Spinal cord (tissue), 10 donors: Measurements from ENCODE around the gene NPHP1. TPM values are rescaled to one million over a fixed set of nuclear protein-coding genes. Genes with fewer than 3 reads are reported as not detected.
"Not testable (repeated sequence)": the region's sequence is repeated elsewhere in the genome, so short reads cannot be mapped to it uniquely, and the experiment has no call there.

Source experiments
- DNase-seq, 6 donors: peaks; one replicate each; pipeline versions ENCODE4 v3.0.0 to v3.0.0-alpha.2; 2013 to 2015; ENCODE audit warnings: low spot score in 6 of 6, low read depth in 4 of 6
- H3K27ac ChIP-seq: one replicate; pipeline ENCODE4 v1.5.1; 2013; ENCODE audit warnings: low read depth, low read length, control low read depth
- H3K27me3 ChIP-seq: one replicate; pipeline ENCODE4 v1.6.1; 2013; ENCODE audit warnings: low read length; ENCODE audit not compliant: control insufficient read depth, insufficient read depth
- H3K36me3 ChIP-seq: one replicate; pipeline ENCODE4 v1.6.1; 2013; ENCODE audit warnings: low read length; ENCODE audit not compliant: control insufficient read depth, insufficient read depth
- H3K4me1 ChIP-seq: one replicate; pipeline ENCODE4 v1.6.1; 2013; ENCODE audit warnings: low read length; ENCODE audit not compliant: control insufficient read depth, insufficient read depth
- H3K4me3 ChIP-seq: one replicate; pipeline ENCODE4 v1.5.1; 2013; ENCODE audit warnings: low read depth, low read length, control low read depth
- H3K9me3 ChIP-seq: one replicate; pipeline ENCODE4 v1.6.1; 2013; ENCODE audit warnings: low read length; ENCODE audit not compliant: control insufficient read depth, insufficient read depth
- WGBS: methylation state at CpG from one replicate; pipeline ENCODE4 v1.1.5; 2013; ENCODE audit warnings: missing lambda C conversion rate; ENCODE audit not compliant: insufficient coverage; 5-methylcytosine and 5-hydroxymethylcytosine counted together
- polyA plus RNA-seq, 2 donors: library from polyadenylated mRNA; unstranded; fragments of 120-200 nt; gene quantifications; one replicate each; pipeline ENCODE4 v1.2.1, GENCODE V29; 2013; ENCODE audit not compliant: insufficient read length in 2 of 2
- total RNA-seq, 2 donors: library from RNA; depleted of rRNA in 1 of 2; stranded (reverse); fragments of 120-200 nt in 1 of 2; fragments of >200 nt in 1 of 2; gene quantifications; one replicate each; pipeline versions ENCODE4 v1.2.3 to v1.2.4, GENCODE V29; 2013 to 2014
- donor health status: healthy.

The NPHP1 gene
- total and polyA plus RNA-seq, 4 donors = 6.8 to 16.8 (median 10.8) TPM

GRCh38 chr2:110100480-110100879 lies 104.3 kb downstream of the NPHP1 start:
- H3K4me1 ChIP-seq = peaks cover 19% of the 10 kb centered on the region
- 78% methylated on average over 3 of the region's 8 CpGs for WGBS
- H3K27me3 ChIP-seq = no peaks in the 10 kb centered on the region
- no peak overlapping the region for H3K27ac ChIP-seq
- H3K9me3 ChIP-seq = no peaks in the 10 kb centered on the region
- no peak for DNase-seq
- H3K36me3 ChIP-seq = no peaks in the 10 kb centered on the region
- no peak overlapping the region for H3K4me3 ChIP-seq

DNA sequence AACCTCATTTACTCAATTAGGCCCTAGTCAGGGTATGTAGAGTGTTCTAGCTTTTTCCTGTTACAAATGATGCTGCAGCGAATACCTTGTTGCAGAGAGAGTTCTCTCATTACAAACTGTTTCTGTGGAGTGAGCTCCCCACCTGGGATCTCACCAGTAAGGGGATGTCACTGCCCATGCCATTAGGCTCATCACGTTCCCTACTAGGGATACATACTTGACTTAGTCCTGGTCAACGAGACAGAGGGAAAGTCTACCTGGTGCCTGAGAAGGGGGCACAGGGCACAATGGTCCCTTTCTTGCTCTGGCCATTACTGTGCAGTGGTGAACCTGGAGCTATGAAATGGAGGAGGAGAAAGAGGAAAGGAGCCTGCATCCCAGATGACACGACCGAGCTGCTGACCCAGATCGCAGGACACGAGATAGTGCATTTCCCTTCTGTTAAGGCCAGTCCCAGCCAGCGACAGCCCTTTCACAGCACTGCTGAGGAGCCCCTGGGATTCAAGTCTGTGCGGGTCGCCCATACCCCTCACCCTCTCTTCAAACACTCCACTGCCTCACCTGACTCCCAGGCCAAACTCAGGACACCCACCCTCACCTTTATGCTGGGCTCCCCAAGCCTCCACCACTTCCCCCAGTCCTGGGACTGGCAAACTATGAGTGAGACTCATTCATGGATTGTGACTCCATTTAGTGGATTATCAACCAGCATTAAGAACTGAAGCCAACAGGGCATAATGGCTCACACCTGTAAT lies 105.2 kb downstream of the NPHP1 start:
- H3K4me1 ChIP-seq = peaks cover 19% of the 10 kb centered on the region
- no peaks in the 10 kb centered on the region for H3K36me3 ChIP-seq
- no peak overlapping the region for H3K27ac ChIP-seq
- no peaks in the 10 kb centered on the region for H3K27me3 ChIP-seq
- H3K9me3 ChIP-seq = no peaks in the 10 kb centered on the region
- 91% methylated on average over 5 of the region's 10 CpGs for WGBS
- H3K4me3 ChIP-seq = no peak overlapping the region
- no peak for DNase-seq

DNA sequence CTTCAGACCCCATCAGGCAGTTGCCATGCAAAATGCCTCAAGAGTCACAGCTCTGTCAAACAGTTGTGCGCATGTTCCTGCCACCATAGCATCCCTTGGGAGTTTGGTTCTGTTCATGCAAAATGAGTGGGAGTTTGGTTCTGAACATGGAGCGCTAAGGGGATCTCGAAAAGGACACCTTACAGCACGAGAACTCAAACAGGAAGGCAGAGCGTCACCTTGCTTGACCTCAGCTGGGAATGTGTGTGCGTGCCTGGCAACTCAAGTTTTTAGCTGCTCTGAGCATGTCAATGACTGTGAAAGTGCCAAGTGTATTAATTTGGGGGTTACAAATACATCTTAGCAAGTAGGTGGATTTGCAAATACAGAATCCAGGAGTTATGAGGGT lies 105.8 kb downstream of the NPHP1 start:
- H3K9me3 ChIP-seq = no peaks in the 10 kb centered on the region
- H3K36me3 ChIP-seq = no peaks in the 10 kb centered on the region
- H3K4me3 ChIP-seq = no peak overlapping the region
- H3K27ac ChIP-seq = no peak overlapping the region
- DNase-seq = peak in 1 of 6 donors; percentile 31
- H3K4me1 ChIP-seq = peaks cover 19% of the 10 kb centered on the region
- 95% methylated on average over 6 of the region's 6 CpGs for WGBS
- H3K27me3 ChIP-seq = no peaks in the 10 kb centered on the region

- no peak for DNase-seq
- Histone ChIP-seq H3K9me3 (no peaks in the 10 kb centered on the region), H3K27ac (no peak overlapping the region), H3K27me3 (no peaks in the 10 kb centered on the region), H3K36me3 (no peaks in the 10 kb centered on the region), H3K4me3 (no peak overlapping the region), H3K4me1 (peaks cover 19% of the 10 kb centered on the region)
- WGBS = 72% methylated on average over 8 of the region's 14 CpGs
Observed at GRCh38 chr2:110097506-110098220, 107.2 kb downstream of the NPHP1 start.

DNA sequence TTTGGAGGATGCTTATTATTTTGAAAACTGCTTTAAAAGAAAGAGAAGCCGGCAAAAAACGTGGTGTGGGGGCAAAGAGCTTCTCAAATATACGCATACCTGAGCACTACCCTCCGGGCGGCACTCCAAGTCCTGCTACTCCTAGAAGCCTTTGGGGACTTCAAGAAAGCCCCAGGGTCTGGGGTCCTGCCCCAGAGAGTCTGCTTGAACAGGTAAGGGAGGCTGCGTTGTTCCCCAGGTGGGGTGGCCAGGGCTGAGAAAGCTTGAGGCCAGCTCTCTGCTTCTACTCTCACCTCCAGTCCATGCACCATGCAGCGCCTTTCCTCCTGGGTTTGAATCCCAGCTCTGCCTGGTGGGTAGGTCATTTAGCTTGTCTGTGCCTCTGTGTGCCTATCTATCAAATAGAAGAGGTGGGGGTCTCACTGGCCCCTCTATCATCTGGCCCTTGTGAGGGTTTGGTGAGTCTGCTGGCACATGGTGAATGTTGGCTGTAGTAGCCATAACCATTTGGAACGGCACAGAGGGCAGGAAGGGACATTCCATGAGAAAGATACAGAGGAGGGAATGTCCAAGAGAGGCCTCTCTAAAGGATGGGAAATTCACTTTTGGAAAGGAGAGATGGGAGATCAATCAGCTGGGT lies 108.7 kb downstream of the NPHP1 start:
- H3K4me1 ChIP-seq = peaks cover 8% of the 10 kb centered on the region

DNA sequence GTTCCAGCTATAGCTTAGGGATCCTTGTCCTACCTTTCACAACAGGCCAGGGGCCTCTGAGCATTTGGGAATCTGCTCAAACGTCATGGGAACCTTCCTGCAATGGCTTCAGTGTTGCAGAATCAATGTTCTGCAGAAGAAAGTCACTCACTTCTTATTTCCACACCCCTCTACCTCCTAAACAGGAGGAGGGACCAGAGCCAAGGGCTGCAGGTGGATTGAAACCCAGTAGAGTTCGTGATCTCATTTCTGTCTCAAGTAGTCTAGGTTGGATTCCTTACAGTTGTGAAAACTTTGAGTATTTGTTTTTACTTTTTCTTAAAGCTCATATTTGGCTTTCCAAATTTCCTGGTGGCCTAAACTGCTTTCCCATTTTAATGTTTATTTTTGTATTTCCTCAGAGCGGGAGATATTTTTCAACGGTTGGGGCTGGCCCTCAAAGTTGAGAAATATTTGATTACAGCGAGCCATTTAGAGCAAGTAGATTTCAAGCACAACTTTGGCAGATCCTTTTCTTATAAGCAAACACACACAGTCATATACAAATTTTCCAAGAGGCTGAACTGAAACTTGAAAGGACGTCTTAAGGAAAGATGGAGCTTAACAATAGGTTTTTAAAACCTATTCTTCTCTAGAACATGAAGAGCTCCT lies 109.8 kb downstream of the NPHP1 start:
- H3K9me3 ChIP-seq, H3K4me3 ChIP-seq, DNase-seq, H3K4me1 ChIP-seq, H3K36me3 ChIP-seq, H3K27ac ChIP-seq, H3K27me3 ChIP-seq: not testable (repeated sequence)
- WGBS = no CpG with 5 or more reads among the region's 6 CpGs

More for the DNA sequence above, 108.7 kb downstream of the NPHP1 start:
- Histone ChIP-seq H3K27ac (no peak overlapping the region), H3K27me3 (no peaks in the 10 kb centered on the region), H3K9me3 (no peaks in the 10 kb centered on the region), H3K36me3 (no peaks in the 10 kb centered on the region), H3K4me3 (no peak overlapping the region)
- WGBS = 95% methylated on average over 7 of the region's 8 CpGs
- DNase-seq = no peak

- not testable (repeated sequence) for H3K9me3 ChIP-seq
- no CpG with 5 or more reads among the region's 6 CpGs for WGBS
Observed at GRCh38 chr2:110093924-110094323, 110.9 kb downstream of the NPHP1 start.

DNA sequence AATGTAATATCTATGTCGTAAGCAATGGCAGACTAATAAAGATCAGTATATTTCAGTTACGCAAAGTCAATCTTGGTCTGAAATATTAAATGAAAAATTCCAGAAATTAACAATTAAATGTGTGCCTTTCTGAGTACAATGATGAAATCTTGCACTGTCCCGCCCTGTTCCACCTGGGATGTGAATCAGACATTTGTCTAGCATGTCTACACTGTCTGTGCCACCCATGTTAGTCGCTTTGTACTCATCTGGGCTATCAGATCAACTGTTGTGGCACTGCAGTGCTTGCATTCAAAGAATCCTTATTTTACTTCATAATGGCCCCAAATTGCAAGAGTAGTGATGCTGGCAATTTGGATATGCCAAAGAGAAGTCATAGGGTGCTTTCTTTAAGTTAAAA lies 114.6 kb downstream of the NPHP1 start:
- H3K27me3 ChIP-seq, H3K27ac ChIP-seq, H3K4me3 ChIP-seq, H3K36me3 ChIP-seq, H3K4me1 ChIP-seq, DNase-seq, H3K9me3 ChIP-seq: not testable (repeated sequence)
- WGBS = no CpG with 5 or more reads among the region's 4 CpGs

More at GRCh38 chr2:110093924-110094323, 110.9 kb downstream of the NPHP1 start:
- H3K4me1 ChIP-seq, H3K36me3 ChIP-seq, H3K27ac ChIP-seq, DNase-seq, H3K27me3 ChIP-seq, H3K4me3 ChIP-seq: not testable (repeated sequence)

- not testable (repeated sequence) for H3K36me3 ChIP-seq, DNase-seq, H3K4me3 ChIP-seq, H3K4me1 ChIP-seq, H3K27me3 ChIP-seq, H3K9me3 ChIP-seq, H3K27ac ChIP-seq
- WGBS = no CpG with 5 or more reads among the region's 2 CpGs
Observed at GRCh38 chr2:110083757-110084156, 121.1 kb downstream of the NPHP1 start.
